RWPE2 (cell line): ENCODE measurements around the gene MDFIC.

Experiments
- ATAC-seq: fragments of 200-7000 bp; cut with Tn5 transposase; 3 replicates; pipeline ENCODE4 v1.9.1; 2021; ENCODE audit warnings: low read depth
- DNase-seq: peaks from one replicate; pipeline ENCODE4 v3.0.0-alpha.2; 2020; ENCODE audit warnings: low spot score
- H3K27ac ChIP-seq: fragments of 450-650 bp; 2 replicates; pipeline ENCODE4 v1.5.1; 2017; ENCODE audit warnings: mild to moderate bottlenecking; ENCODE audit not compliant: poor library complexity, severe bottlenecking
- H3K27me3 ChIP-seq: fragments of 250-450 bp; sonication (Bioruptor Pico); 2 replicates; pipeline ENCODE4 v1.5.1; 2021; ENCODE audit warnings: mild to moderate bottlenecking, moderate library complexity; ENCODE audit not compliant: insufficient read depth, poor library complexity, severe bottlenecking
- H3K36me3 ChIP-seq: fragments of 250-450 bp; sonication (Bioruptor Pico); 2 replicates; pipeline ENCODE4 v1.5.1; 2020; ENCODE audit warnings: low read depth, mild to moderate bottlenecking, moderate library complexity
- H3K4me1 ChIP-seq: fragments of 250-450 bp; sonication (Bioruptor Pico); 2 replicates; pipeline ENCODE4 v1.5.1; 2021; ENCODE audit warnings: mild to moderate bottlenecking, moderate library complexity; ENCODE audit not compliant: insufficient read depth, poor library complexity, severe bottlenecking
- H3K4me3 ChIP-seq: fragments of 250-450 bp; sonication (Bioruptor Pico); 2 replicates; pipeline ENCODE4 v1.5.1; 2021; ENCODE audit warnings: mild to moderate bottlenecking, moderate library complexity; ENCODE audit not compliant: severe bottlenecking
- H3K9me3 ChIP-seq: fragments of 250-450 bp; sonication (Bioruptor Pico); 2 replicates; pipeline ENCODE4 v1.5.1; 2021; ENCODE audit warnings: mild to moderate bottlenecking, moderate library complexity; ENCODE audit not compliant: severe bottlenecking
- TF ChIP-seq, protein P1 (sequence below): fragments of 450-650 bp; IDR thresholded peaks from one replicate; pipeline ENCODE4 v1.5.1; 2017; ENCODE audit warnings: mild to moderate bottlenecking, moderate library complexity; ENCODE audit not compliant: poor library complexity, severe bottlenecking

Gene MDFIC, protein sequence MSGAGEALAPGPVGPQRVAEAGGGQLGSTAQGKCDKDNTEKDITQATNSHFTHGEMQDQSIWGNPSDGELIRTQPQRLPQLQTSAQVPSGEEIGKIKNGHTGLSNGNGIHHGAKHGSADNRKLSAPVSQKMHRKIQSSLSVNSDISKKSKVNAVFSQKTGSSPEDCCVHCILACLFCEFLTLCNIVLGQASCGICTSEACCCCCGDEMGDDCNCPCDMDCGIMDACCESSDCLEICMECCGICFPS

DNA sequence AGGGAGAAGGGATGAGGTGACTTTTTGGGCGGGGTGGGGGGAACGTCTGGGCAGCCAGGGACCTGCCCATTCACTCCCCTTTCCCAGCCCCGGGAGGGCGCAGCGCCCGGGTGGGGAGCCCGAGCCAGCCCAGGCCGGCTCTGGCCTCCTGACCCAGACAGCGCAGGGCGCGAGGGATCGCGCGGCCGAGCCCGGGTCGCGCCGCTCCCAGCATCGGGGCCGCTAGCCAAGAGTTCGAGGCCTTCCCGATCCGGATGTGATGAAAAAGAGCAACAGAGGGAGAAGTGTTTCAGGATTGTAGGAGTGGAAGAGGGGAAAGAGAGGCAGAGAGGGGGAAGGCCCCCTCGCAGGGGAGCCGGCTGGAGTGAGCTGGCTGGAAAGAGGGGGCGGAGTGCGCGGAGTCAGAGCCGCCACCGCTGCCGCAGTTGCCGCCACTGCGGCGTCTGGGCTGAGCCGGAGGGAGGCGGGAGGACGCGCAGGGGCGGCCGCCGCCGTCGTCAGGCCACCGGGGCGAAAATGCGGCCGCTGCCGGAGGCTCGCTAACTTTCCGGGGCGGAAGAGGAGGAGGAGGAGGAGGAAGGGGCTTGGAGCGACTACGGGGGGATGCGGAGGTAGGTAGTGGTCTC lies at the start of gene MDFIC:
Gene MDFIC (plus strand): TSS at position 69 of the 626 bp plus-strand sequence. CDS start 940 bp downstream, outside the sequence.
- TF ChIP-seq, protein P1, sequence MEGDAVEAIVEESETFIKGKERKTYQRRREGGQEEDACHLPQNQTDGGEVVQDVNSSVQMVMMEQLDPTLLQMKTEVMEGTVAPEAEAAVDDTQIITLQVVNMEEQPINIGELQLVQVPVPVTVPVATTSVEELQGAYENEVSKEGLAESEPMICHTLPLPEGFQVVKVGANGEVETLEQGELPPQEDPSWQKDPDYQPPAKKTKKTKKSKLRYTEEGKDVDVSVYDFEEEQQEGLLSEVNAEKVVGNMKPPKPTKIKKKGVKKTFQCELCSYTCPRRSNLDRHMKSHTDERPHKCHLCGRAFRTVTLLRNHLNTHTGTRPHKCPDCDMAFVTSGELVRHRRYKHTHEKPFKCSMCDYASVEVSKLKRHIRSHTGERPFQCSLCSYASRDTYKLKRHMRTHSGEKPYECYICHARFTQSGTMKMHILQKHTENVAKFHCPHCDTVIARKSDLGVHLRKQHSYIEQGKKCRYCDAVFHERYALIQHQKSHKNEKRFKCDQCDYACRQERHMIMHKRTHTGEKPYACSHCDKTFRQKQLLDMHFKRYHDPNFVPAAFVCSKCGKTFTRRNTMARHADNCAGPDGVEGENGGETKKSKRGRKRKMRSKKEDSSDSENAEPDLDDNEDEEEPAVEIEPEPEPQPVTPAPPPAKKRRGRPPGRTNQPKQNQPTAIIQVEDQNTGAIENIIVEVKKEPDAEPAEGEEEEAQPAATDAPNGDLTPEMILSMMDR = no peak
- DNase-seq (no peak), ATAC-seq (peak; percentile 75)
- Histone ChIP-seq H3K4me1 (peaks cover 14% of the 10 kb centered on the region), H3K27ac (peak within 1 kb of the TSS; percentile 29), H3K27me3 (no peaks in the 10 kb centered on the region), H3K4me3 (peak within 1 kb of the TSS; percentile 70), H3K36me3 (no peaks in the 10 kb centered on the region), H3K9me3 (no peaks in the 10 kb centered on the region)

DNA sequence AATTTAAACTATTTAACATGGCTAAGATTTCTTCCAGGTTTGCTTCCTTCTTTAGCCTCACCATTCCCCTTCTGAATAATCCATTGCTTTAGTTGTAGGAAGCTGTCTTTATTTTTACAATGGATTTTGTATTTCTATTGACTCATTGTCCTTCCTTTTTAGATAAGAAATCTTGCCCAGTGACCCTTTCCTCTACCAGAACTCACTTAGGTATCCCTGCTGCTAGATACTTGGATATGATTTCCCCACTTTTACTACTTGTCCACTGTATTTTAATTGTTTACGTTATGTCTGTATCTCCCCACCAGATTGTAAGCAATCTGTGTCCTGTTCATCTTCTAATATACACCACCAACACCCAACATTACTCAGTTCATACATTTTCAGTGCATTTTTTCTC lies 47.7 kb upstream of the MDFIC start:
- ATAC-seq (no peak), DNase-seq (no peak)
- Histone ChIP-seq H3K36me3 (no peaks in the 10 kb centered on the region), H3K4me1 (no peaks in the 10 kb centered on the region), H3K4me3 (no peak overlapping the region), H3K9me3 (no peaks in the 10 kb centered on the region), H3K27me3 (no peaks in the 10 kb centered on the region), H3K27ac (no peak overlapping the region)
- TF ChIP-seq, protein P1 = no peak

DNA sequence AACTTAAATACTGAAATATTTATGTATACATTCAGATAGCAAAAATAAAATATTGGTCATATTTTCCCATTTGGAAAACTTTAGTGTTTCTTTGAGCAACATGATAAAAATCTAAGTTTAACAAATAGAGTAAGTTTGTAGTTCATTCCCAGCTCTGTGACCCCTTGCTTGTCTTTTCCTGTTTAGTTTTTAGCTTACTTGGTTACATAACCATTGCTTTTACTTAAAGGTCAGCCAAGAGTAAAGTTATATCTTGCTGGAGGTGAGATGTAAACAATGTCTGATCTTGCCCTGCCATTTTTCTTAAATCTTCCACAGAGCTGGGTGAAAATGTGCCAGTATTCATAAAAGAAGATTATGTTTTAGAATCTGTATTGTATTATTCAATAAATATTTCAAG lies 46.7 kb upstream of the MDFIC start:
- ATAC-seq = no peak
- no peak for DNase-seq
- Histone ChIP-seq H3K9me3 (peaks cover 5% of the 10 kb centered on the region), H3K36me3 (no peaks in the 10 kb centered on the region), H3K4me1 (no peaks in the 10 kb centered on the region), H3K27ac (no peak overlapping the region), H3K4me3 (no peak overlapping the region), H3K27me3 (no peaks in the 10 kb centered on the region)
- TF ChIP-seq, protein P1 = no peak

DNA sequence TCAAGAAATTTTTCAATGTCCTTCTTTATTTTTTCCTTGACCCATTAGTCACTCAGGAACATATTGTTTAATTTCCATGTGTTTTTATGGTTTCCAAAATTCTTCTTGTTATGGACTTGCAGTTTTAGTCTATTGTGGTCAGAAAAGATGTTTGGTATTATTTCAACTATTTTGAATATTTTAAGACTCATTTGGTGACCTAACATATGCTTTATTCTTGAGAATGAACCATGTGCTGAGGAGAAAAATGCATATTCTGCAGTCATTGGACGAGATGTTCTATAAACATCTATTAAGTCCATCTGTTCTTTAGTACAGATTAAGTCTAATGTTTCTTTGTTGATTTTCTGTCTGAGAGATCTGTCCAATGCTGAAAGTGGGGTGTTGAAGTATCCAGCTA lies 42.3 kb upstream of the MDFIC start:
- H3K27ac ChIP-seq = no peak overlapping the region
- H3K4me3 ChIP-seq = no peak overlapping the region
- no peaks in the 10 kb centered on the region for H3K27me3 ChIP-seq
- DNase-seq (no peak), ATAC-seq (no peak)
- peaks cover 5% of the 10 kb centered on the region for H3K9me3 ChIP-seq
- H3K4me1 ChIP-seq = no peaks in the 10 kb centered on the region
- no peaks in the 10 kb centered on the region for H3K36me3 ChIP-seq
- TF ChIP-seq, protein P1 = no peak

DNA sequence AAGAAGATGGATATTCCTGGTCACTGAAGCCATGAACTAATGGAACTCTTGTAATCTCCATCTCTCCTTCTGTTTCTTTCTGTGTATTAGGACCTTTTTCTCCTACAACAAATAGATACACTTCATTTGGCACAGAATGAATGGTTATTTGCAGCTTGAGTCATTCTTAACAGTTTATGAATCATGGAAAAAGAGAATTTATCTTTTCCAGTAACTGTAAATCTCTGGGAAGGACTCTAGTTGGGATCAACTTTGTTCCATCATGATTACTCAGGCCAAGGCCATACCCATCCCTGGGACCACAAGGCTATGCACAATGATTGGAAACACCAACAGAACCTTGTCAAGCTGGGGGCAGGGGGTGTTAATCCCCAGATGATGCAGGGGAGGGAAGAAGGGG lies 36.1 kb upstream of the MDFIC start:
- ATAC-seq (no peak; the same call in 2 of the 3 replicates), DNase-seq (no peak)

More for the DNA sequence above, 36.1 kb upstream of the MDFIC start:
- Histone ChIP-seq H3K9me3 (no peaks in the 10 kb centered on the region), H3K27me3 (no peaks in the 10 kb centered on the region), H3K4me3 (no peak overlapping the region), H3K4me1 (peaks cover 8% of the 10 kb centered on the region), H3K36me3 (no peaks in the 10 kb centered on the region), H3K27ac (no peak overlapping the region)
- TF ChIP-seq, protein P1 = no peak
